Fibroblast of villous mesenchyme (primary cell): Measurements from ENCODE around the gene FSIP1. TPM values are rescaled to one million over a fixed set of nuclear protein-coding genes. Genes with fewer than 3 reads are reported as not detected.

Experiments used
- DNase-seq: peaks from one replicate; pipeline ENCODE4 v3.0.0-alpha.2; 2010; ENCODE audit warnings: low read depth
- H3K4me3 ChIP-seq: 2 replicates; pipeline ENCODE4 v1.5.1; 2011; ENCODE audit warnings: low read depth, mild to moderate bottlenecking, low read length
- CTCF ChIP-seq: IDR thresholded peaks from 2 replicates; pipeline ENCODE4 v1.5.1; 2012; ENCODE audit warnings: low read depth, mild to moderate bottlenecking, low read length; ENCODE audit not compliant: insufficient read depth
- total RNA-seq: library from RNA; depleted of rRNA; stranded (reverse); fragments of >200 nt; gene quantifications from 2 replicates; pipeline ENCODE4 v1.2.3, GENCODE V29; 2012

The FSIP1 gene
- total RNA-seq, 1 donor, result 2.6 TPM

GRCh38 chr15:39793923-39794322 lies 11.3 kb upstream of the FSIP1 start:
- DNase-seq, result no peak
- no peak for TF ChIP-seq CTCF
- no peak overlapping the region for H3K4me3 ChIP-seq

GRCh38 chr15:39792844-39793335 lies 10.2 kb upstream of the FSIP1 start:
- DNase-seq, result no peak
- no peak overlapping the region for H3K4me3 ChIP-seq
- TF ChIP-seq CTCF, result no peak

- no peak for DNase-seq
- TF ChIP-seq CTCF, result no peak
- H3K4me3 ChIP-seq, result no peak overlapping the region
These were observed 9.6 kb upstream of the FSIP1 start for GRCh38 chr15:39792025-39792843.

DNA sequence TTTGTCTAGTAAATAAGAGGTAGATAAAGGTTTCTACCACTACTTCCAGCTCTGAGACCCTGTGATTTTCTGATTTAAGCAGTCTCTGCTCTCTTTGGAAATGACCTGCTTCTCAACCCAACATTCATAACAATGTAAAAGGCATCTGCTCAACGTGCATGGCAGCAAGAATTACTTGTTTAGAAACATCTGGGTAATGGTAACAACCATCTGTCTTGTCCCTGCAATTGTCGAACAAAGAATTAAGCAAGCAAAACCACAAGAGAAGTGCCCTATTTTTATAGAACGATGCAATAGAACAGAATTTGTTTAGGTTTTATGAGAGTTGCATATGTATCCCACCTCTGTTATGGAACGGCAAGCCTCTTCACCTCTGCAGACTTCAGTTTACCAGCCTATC lies 7.1 kb upstream of the FSIP1 start:
- H3K4me3 ChIP-seq, result no peak overlapping the region
- no peak for TF ChIP-seq CTCF
- DNase-seq, result peak; percentile 54

GRCh38 chr15:39788800-39789565 lies 6.3 kb upstream of the FSIP1 start:
- DNase-seq, result peak; percentile 72
- TF ChIP-seq CTCF, result no peak
- H3K4me3 ChIP-seq, result no peak overlapping the region

- DNase-seq, result peak; percentile 44
- TF ChIP-seq CTCF, result no peak
- no peak overlapping the region for H3K4me3 ChIP-seq
These were observed 5.5 kb upstream of the FSIP1 start for GRCh38 chr15:39788108-39788507.
